ENCODE data around the gene GPRC5C.

GRCh38 chr17:74392848-74393247 lies 39.0 kb upstream of the GPRC5C start:
- TF ChIP-seq CTCF (IDR thresholded peaks at IDR 0.05) (no peak), POLR2A (IDR thresholded peaks at IDR 0.05) (no peak)
